Lung (tissue), 12 donors: Measurements from ENCODE around the gene ARHGEF7. TPM values are rescaled to one million over a fixed set of nuclear protein-coding genes. Genes with fewer than 3 reads are reported as not detected.

Source experiments
- ATAC-seq: fragments of 200-7000 bp; cut with Tn5 transposase; one replicate; pipeline ENCODE4 v1.9.1; 2020; ENCODE audit warnings: moderate number of reproducible peaks; ENCODE audit not compliant: insufficient read depth, low FRiP score
- DNase-seq, 3 donors: peaks; one replicate each; pipeline ENCODE4 v3.0.0-alpha.2; 2013 to 2017
- H3K27ac ChIP-seq, 2 donors: one replicate each; pipeline ENCODE4 v1.5.1; 2013; ENCODE audit warnings: mild to moderate bottlenecking in 2 of 2, moderate library complexity in 2 of 2, control low read depth in 1 of 2, inconsistent platforms in 1 of 2, low read depth in 1 of 2, low read length in 1 of 2
- H3K27me3 ChIP-seq, 3 donors: one replicate each; pipeline ENCODE4 v1.5.1; 2013; ENCODE audit warnings: low read length in 2 of 3; ENCODE audit not compliant: control insufficient read depth in 3 of 3, insufficient read depth in 3 of 3
- H3K36me3 ChIP-seq, 4 donors: one replicate each; pipeline ENCODE4 v1.5.1; 2013; ENCODE audit warnings: low read length in 4 of 4, mild to moderate bottlenecking in 1 of 4, moderate library complexity in 1 of 4; ENCODE audit not compliant: control insufficient read depth in 4 of 4, insufficient read depth in 4 of 4
- H3K4me1 ChIP-seq, 5 donors: one replicate each; pipeline ENCODE4 v1.5.1; 2013; ENCODE audit warnings: low read length in 5 of 5, mild to moderate bottlenecking in 2 of 5, moderate library complexity in 1 of 5; ENCODE audit not compliant: control insufficient read depth in 5 of 5, insufficient read depth in 5 of 5
- H3K4me3 ChIP-seq: one replicate; pipeline ENCODE4 v1.5.1; 2013; ENCODE audit warnings: mild to moderate bottlenecking, control low read depth, moderate library complexity
- H3K9ac ChIP-seq, 2 donors: one replicate each; pipeline ENCODE4 v1.5.1; 2013; ENCODE audit warnings: low read length in 2 of 2, control low read depth in 1 of 2; ENCODE audit not compliant: insufficient read depth in 1 of 2
- H3K9me3 ChIP-seq, 4 donors: one replicate each; pipeline ENCODE4 v1.5.1; 2013; ENCODE audit warnings: low read length in 3 of 4, mild to moderate bottlenecking in 1 of 4, moderate library complexity in 1 of 4; ENCODE audit not compliant: control insufficient read depth in 4 of 4, insufficient read depth in 3 of 4
- WGBS, 2 donors: extraction: QIAGEN DNeasy Blood & Tissue Kit; methylation state at CpG; one replicate each; pipeline ENCODE4 v1.1.7; 2013; 5-methylcytosine and 5-hydroxymethylcytosine counted together
- polyA plus RNA-seq, 2 donors: library from polyadenylated mRNA; stranded (reverse); fragments of 200-250 nt; gene quantifications; one replicate each; pipeline ENCODE4 v1.2.1, GENCODE V29; 2013
- total RNA-seq, 2 donors: library from RNA; depleted of rRNA in 1 of 2; stranded (reverse); fragments of >200 nt in 1 of 2; gene quantifications; one replicate each; pipeline ENCODE4 v1.2.1, GENCODE V29; 2014 to 2021
- TF ChIP-seq, protein P1 (sequence below): IDR thresholded peaks from 2 replicates; pipeline ENCODE4 v1.5.1; 2012; ENCODE audit warnings: mild to moderate bottlenecking; ENCODE audit errors: control extremely low read depth, extremely low read depth
- donor health status: control.
- donor health status: control.
- donor health status: Bipolar disorder and iron deficiency.
- donor health status: healthy.
- donor health status: DM: yes; HTN: yes; CAD: no.

ARHGEF7 gene
- total and polyA plus RNA-seq, 4 donors, result 20.9 to 143 (median 37.8) TPM

- H3K27me3 ChIP-seq, result no peaks in the 10 kb centered on the region
- TF ChIP-seq, protein P1, sequence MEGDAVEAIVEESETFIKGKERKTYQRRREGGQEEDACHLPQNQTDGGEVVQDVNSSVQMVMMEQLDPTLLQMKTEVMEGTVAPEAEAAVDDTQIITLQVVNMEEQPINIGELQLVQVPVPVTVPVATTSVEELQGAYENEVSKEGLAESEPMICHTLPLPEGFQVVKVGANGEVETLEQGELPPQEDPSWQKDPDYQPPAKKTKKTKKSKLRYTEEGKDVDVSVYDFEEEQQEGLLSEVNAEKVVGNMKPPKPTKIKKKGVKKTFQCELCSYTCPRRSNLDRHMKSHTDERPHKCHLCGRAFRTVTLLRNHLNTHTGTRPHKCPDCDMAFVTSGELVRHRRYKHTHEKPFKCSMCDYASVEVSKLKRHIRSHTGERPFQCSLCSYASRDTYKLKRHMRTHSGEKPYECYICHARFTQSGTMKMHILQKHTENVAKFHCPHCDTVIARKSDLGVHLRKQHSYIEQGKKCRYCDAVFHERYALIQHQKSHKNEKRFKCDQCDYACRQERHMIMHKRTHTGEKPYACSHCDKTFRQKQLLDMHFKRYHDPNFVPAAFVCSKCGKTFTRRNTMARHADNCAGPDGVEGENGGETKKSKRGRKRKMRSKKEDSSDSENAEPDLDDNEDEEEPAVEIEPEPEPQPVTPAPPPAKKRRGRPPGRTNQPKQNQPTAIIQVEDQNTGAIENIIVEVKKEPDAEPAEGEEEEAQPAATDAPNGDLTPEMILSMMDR, result no peak
- 97 to 98% methylated on average over 14 of the region's 14 CpGs for WGBS, 2 donors
- no peak overlapping the region for H3K27ac ChIP-seq
- ATAC-seq, result no peak
- H3K4me3 ChIP-seq, result no peak overlapping the region
- H3K9ac ChIP-seq, result no peak overlapping the region
- no peak for DNase-seq
- H3K36me3 ChIP-seq, result peaks cover 0 to 4% (median under 1%) of the 10 kb centered on the region in 4 donors
- H3K4me1 ChIP-seq, result peaks cover 7 to 29% (median 17%) of the 10 kb centered on the region in 5 donors
- H3K9me3 ChIP-seq, result no peaks in the 10 kb centered on the region
Measured at GRCh38 chr13:111181977-111182376, 66.9 kb downstream of the ARHGEF7 start.

DNA sequence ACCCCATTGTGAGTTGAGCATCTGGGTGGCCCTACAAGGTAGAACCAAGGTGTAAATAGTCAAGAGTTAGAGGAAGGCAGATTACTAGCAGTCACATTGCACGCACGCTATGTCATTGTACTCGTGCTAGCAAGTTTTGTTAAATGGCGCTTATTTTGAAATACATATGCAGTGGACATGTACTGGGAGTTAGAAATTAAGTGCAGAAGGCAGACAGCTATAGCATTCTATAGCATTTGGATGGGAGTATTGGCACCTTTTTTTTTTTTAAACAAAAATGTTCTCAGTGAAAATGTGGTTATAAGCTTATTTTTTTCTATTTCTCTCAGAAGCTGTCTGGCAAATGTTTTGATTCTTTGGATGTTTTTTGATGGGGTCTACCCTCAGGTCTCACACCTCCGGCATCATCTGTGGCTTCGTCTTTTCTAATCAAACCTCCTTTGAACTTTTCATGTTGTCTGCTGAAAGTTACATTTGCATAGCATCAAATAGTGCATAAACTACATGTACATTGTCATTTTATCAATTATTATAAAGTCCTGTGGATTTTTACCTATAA is 68.1 kb downstream of the ARHGEF7 start:
- Histone ChIP-seq H3K27ac (no peak overlapping the region), H3K4me1 (peaks cover 6 to 35% (median 16%) of the 10 kb centered on the region in 5 donors), H3K9ac (no peak overlapping the region), H3K4me3 (no peak overlapping the region), H3K9me3 (no peaks in the 10 kb centered on the region), H3K36me3 (peaks cover 0 to 2% (median 0%) of the 10 kb centered on the region in 4 donors), H3K27me3 (no peaks in the 10 kb centered on the region)
- ATAC-seq, result no peak
- 96% methylated on average over 6 of the region's 6 CpGs for WGBS, 2 donors
- DNase-seq, result no peak
- TF ChIP-seq, protein P1, result no peak

- Histone ChIP-seq H3K9ac (no peak overlapping the region), H3K27ac (no peak overlapping the region), H3K4me3 (no peak overlapping the region), H3K36me3 (peaks cover 0 to 3% (median 0%) of the 10 kb centered on the region in 4 donors), H3K9me3 (no peaks in the 10 kb centered on the region), H3K27me3 (no peaks in the 10 kb centered on the region), H3K4me1 (peaks cover 6 to 39% (median 20%) of the 10 kb centered on the region in 5 donors)
- TF ChIP-seq, protein P1, result no peak
- ATAC-seq (no peak), DNase-seq (no peak)
- WGBS, 2 donors, result 83 to 91% methylated on average over 10 of the region's 10 CpGs
Measured at GRCh38 chr13:111183959-111184358, 68.8 kb downstream of the ARHGEF7 start.
